GM19239 (cell line): ENCODE results near the gene ABCB11.
"Not testable (repeated sequence)": the region's sequence is repeated elsewhere in the genome, so short reads cannot be mapped to it uniquely, and the experiment has no call there.

Experiments
- DNase-seq: peaks from one replicate; pipeline ENCODE4 v3.0.0; 2011; ENCODE audit warnings: low spot score; ENCODE audit not compliant: insufficient read length
- FAIRE-seq: peaks from 2 replicates; lab custom pipeline; 2011; peaks lifted over from hg19 to GRCh38; lab: Jason Lieb, UNC

Gene ABCB11

DNA sequence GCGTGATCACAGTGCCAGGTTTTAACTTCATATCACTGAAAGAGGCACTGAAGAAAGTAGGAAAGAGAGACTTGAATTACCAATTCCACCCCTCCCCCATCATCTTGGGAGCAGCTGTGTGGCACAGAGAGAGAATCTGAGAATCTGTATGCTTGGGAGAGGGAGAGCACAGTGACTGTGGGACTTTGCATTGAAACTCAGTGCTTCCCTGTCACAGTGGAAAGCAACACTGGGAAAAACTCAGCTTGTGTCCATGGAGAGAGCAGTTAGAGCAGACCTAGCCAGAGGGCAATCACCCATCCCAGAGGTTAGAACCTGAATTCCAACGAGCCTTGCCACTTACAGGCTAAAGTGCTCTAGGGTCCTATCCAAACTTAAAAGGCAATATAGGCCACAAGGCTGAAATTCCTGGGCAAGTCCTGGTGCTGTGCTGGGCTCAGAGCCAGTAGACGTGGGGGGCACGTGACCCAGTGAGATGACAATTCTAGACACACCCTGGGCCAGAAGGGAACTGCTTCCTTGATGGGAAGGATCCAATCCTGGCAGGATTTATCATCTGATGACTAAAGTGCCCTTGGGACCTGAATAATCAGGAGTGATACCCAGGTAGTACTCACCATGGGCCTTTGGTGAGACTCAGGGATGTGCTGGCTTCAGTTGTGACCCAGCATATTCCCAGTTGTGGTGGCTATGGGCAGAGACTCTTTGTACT lies 15.5 kb upstream of the ABCB11 start:
- no peak for FAIRE-seq

GRCh38 chr2:169042856-169043255 lies 11.7 kb upstream of the ABCB11 start:
- peak; percentile 18 for FAIRE-seq
- no peak for DNase-seq

More for the DNA sequence above, 15.5 kb upstream of the ABCB11 start:
- DNase-seq = no peak

DNA sequence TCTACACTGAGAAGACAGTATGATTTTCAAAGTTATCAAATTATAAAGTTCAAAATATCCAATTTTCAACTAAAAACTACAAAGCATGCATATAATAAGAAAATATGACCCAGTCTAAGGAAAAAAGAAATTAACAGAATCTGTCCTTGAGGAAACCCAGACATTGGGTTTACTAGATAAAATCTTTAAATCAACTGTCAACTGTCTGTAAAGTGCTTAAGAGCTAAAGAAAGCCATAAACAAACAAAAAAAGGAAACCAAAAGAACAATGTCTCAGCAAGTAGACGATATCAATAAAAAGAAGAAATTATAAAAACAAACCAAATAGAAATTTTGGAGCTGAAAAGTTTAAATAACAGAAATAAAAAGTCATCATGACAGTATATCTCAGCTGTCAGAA lies 10.5 kb upstream of the ABCB11 start:
- FAIRE-seq = no peak
- no peak for DNase-seq

- FAIRE-seq (peak; percentile 55), DNase-seq (no peak)
These were observed 8.6 kb upstream of the ABCB11 start for GRCh38 chr2:169039702-169040101.

- DNase-seq (no peak), FAIRE-seq (no peak)
These were observed 7.2 kb upstream of the ABCB11 start for GRCh38 chr2:169038338-169038757.

- DNase-seq (no peak), FAIRE-seq (peak; percentile 87)
These were observed 5.8 kb upstream of the ABCB11 start for GRCh38 chr2:169036736-169037440.

DNA sequence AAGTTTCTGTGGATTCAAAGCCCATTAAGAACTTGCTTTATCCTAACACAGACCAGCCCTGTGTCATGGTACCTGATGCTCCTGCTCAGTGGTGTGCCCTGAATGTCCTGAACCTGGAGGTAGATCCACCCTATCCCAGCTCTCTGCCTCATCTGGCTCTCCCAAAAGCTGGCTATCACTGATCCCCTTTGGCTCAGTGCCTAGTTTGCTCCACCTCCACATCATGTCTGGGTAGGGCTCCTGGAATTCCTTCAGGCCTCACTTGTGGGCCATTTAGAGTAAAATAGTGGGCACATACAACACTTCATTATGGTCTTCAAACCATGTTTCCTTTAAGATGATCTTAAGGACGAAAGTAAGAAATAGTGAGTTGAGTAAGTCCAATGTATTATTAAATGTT lies 4.8 kb upstream of the ABCB11 start:
- DNase-seq (no peak), FAIRE-seq (peak; percentile 11)

GRCh38 chr2:169034984-169035544 lies 3.9 kb upstream of the ABCB11 start:
- FAIRE-seq (peak; percentile 44), DNase-seq (no peak)

DNA sequence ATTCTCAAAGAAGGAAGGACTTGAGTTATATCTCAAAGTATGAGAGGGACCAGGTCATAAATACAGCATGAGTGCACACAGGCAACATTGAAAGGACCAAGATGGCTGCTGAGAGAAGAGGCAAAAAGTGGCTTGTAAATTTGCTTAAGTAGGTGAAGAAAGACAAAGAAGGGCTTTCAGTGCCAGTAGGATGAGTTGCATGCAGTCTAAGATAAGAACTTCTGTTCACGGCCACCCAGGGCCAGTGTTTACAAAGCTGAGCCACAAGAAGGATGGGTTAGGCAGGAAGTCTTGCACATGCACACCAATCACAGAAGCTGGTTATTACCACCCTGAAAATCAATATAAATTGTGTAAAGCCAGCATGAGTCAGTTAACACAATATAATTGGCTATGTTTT lies 3.1 kb upstream of the ABCB11 start:
- FAIRE-seq = no peak
- no peak for DNase-seq

GRCh38 chr2:169029341-169029740 lies 1.8 kb downstream of the ABCB11 start:
- FAIRE-seq (no peak), DNase-seq (no peak)

DNA sequence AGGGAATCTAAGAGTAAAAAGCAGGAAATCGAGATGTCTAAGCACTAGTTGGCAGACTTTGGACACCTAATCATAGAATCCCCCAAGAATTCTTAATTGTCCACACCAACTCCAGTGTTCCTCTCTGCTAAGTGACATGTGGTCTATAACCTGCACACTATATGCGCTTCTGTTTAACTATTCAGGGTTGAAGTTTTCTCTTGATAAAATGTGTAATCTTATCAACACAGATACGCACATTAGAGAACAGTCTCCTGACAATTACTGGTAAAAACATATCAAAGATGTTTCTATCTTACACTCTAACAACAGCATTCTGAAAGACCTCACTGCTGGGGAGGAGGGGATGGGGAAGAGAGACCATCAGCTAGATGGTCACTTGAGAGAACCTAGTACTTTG lies 3.9 kb downstream of the ABCB11 start:
- no peak for FAIRE-seq

DNA sequence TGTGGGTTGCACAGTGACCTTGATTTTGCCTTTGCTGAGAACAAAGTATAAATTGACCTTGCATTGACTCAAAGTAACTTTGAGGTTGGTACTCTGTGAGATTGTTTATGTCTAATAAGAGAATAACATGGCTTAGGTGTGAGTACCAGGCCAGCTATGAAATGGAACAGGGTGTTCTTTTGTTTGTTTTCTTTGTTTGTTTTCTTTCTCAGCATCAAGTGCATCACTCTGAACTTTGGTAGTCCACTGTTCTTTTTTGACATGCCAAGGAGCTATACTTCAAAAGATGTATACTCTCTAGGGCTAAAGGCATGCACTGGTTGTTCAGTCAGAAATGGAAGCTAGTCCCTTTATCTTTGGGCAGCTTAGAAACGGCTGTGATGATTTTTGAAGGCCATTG lies 5.1 kb downstream of the ABCB11 start:
- no peak for FAIRE-seq
- no peak for DNase-seq

More for the DNA sequence above, 3.9 kb downstream of the ABCB11 start:
- no peak for DNase-seq

DNA sequence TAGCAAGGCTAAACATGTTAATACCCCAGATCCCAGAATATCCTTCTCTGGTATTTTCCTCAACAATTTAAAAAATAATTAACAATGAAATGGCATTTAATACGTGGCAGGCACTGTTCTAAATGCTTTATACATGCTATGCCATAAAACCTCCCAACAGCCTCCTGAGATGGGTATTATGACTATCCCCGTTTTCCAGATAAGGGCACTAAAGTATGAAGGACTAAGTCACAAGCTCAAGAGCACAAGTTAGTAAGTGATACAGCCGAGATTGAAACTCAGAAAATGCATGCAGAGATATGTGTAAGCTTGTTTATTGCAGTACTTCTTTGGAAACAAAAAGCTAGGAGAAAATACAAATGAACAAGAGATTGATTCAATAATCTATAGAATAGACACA lies 8.0 kb downstream of the ABCB11 start:
- FAIRE-seq (no peak), DNase-seq (no peak)

GRCh38 chr2:169018390-169018789 lies 12.7 kb downstream of the ABCB11 start:
- DNase-seq (no peak), FAIRE-seq (no peak)

GRCh38 chr2:169015943-169016342 lies 15.2 kb downstream of the ABCB11 start:
- DNase-seq (no peak), FAIRE-seq (no peak)

GRCh38 chr2:169014780-169015179 lies 16.3 kb downstream of the ABCB11 start:
- FAIRE-seq (no peak), DNase-seq (no peak)

DNA sequence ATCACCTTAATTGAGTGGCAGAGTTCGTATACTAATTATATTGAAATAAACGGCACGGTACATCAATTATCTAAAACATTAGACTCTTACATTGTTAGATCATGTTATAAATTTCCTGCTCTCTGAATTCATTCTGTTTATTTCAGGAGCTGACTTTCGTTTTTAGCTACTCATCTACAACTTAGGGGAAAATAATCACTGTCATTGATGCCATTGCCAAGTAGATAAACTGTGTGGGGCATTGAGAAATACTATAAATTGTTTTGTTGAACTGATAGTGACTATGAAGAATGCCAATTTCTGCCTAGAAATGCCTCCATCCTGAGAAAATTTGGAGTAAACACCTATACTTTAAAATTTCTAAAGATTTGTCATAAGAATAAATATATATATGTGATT lies 17.5 kb downstream of the ABCB11 start:
- DNase-seq = no peak
- FAIRE-seq = no peak

GRCh38 chr2:169012812-169013627 lies 18.1 kb downstream of the ABCB11 start:
- no peak for FAIRE-seq
- DNase-seq = no peak

DNA sequence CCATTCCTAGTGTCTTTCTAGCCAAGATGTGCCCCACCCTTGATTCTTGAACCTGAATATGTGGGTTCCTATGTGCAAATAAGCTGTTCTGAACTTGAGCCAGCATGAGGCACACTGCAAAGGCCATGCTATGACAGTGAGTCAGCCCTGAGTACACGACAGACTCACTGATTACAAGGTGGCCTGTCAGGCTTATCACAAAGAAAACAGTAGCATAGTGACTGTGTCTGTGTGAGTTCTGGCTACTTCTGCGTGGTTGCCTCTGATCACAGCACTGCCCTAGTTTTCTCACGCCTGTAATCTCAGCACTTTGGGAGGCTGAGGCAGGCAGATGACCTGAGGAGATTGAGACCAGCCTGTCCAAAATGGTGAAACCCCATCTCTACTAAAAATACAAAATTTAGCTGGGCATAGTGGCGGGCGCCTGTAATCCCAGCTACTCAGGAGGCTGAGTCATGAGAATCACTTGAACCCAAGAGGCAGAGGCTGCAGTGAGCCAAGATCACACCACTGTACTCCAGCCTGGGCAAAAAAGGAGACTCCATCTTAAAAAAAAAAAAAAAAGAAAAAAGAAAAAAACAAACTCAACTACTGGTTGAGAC lies 18.8 kb downstream of the ABCB11 start:
- DNase-seq, FAIRE-seq: not testable (repeated sequence)

GRCh38 chr2:169011698-169012097 lies 19.4 kb downstream of the ABCB11 start:
- no peak for DNase-seq
- FAIRE-seq = no peak
